ENCODE data around the gene GUCY1B1.

- TF ChIP-seq CTCF (IDR thresholded peaks at IDR 0.05) (no peak), EP300 (IDR thresholded peaks at IDR 0.05) (no peak), POLR2A (IDR thresholded peaks at IDR 0.05) (no peak)
Observed at GRCh38 chr4:155846929-155847328, 88.1 kb downstream of the GUCY1B1 start.
